H1 (cell line): ENCODE data around the gene ELP1. TPM values are rescaled to one million over a fixed set of nuclear protein-coding genes. Genes with fewer than 3 reads are reported as not detected.
A peak's percentile ranks its signal among the peaks of the same experiment; 100 is the strongest.

Source experiments
- ASH2L ChIP-seq: fragments of 200-600, 300-600 bp; sonication (generic); IDR thresholded peaks from one replicate; pipeline ENCODE4 v1.7.1; 2017; ENCODE audit warnings: low read length
- ATF2 ChIP-seq: IDR thresholded peaks from 2 replicates; pipeline ENCODE4 v1.6.1; 2012; ENCODE audit warnings: low read length, inconsistent platforms
- ATF3 ChIP-seq: IDR thresholded peaks from 2 replicates; pipeline ENCODE4 v1.6.1; 2011; ENCODE audit warnings: low read depth, mild to moderate bottlenecking, low read length; ENCODE audit not compliant: insufficient read depth
- BACH1 ChIP-seq: IDR thresholded peaks from 2 replicates; pipeline ENCODE4 v1.6.1; 2012; ENCODE audit warnings: low read length, improper control_type of control experiment
- CBX8 ChIP-seq: fragments of 300-800, 300-1000 bp; sonication (generic); IDR thresholded peaks from 2 replicates; pipeline ENCODE4 v1.7.1; 2016; ENCODE audit warnings: low read depth, low read length, borderline replicate concordance
- CHD1 ChIP-seq: IDR thresholded peaks from 2 replicates; pipeline ENCODE4 v1.6.1; 2012; ENCODE audit warnings: low read depth, low read length, improper control_type of control experiment
- E2F6 ChIP-seq: IDR thresholded peaks from 2 replicates; pipeline ENCODE4 v1.6.1; 2012; ENCODE audit warnings: inconsistent platforms
- EGR1 ChIP-seq: IDR thresholded peaks from 2 replicates; pipeline ENCODE4 v1.6.1; 2011; ENCODE audit warnings: low read depth, low read length, borderline replicate concordance
- GABPA ChIP-seq: IDR thresholded peaks from 2 replicates; pipeline ENCODE4 v1.6.1; 2011; ENCODE audit warnings: mild to moderate bottlenecking, low read length, moderate library complexity, borderline replicate concordance; ENCODE audit not compliant: insufficient read depth
- GTF2F1 ChIP-seq: IDR thresholded peaks from 2 replicates; pipeline ENCODE4 v1.6.1; 2012; ENCODE audit warnings: low read depth, low read length, improper control_type of control experiment, borderline replicate concordance
- HDAC6 ChIP-seq: IDR thresholded peaks from one replicate; pipeline ENCODE4 v1.7.1; 2012; ENCODE audit warnings: low read depth, mild to moderate bottlenecking, inconsistent platforms, low read length, moderate library complexity
- MAX ChIP-seq: IDR thresholded peaks from 2 replicates; pipeline ENCODE4 v1.6.1; 2012; ENCODE audit warnings: inconsistent platforms
- RAD21 ChIP-seq, 2 experiments: IDR thresholded peaks in 1 of 2; conservative IDR thresholded peaks in 1 of 2; 2 replicates each; pipeline ENCODE4 v1.6.1; 2011; ENCODE audit warnings: low read depth in 2 of 2, low read length in 2 of 2, improper control_type of control experiment in 1 of 2, inconsistent platforms in 1 of 2, mild to moderate bottlenecking in 1 of 2, moderate library complexity in 1 of 2
- RXRA ChIP-seq: IDR thresholded peaks from 2 replicates; pipeline ENCODE4 v1.6.1; 2011; ENCODE audit warnings: low read depth, mild to moderate bottlenecking, low read length, moderate library complexity; ENCODE audit not compliant: insufficient read depth
- SAP30 ChIP-seq: fragments of 300-600 bp; sonication (generic); IDR thresholded peaks from 2 replicates; pipeline ENCODE4 v1.7.1; 2012; ENCODE audit warnings: low read length, moderate library complexity, mild to moderate bottlenecking, inconsistent platforms; ENCODE audit not compliant: insufficient read depth, insufficient replicate concordance
- SP1 ChIP-seq: IDR thresholded peaks from 2 replicates; pipeline ENCODE4 v1.6.1; 2011; ENCODE audit warnings: low read depth, low read length
- SRF ChIP-seq: IDR thresholded peaks from 2 replicates; pipeline ENCODE4 v1.6.1; 2011; ENCODE audit warnings: mild to moderate bottlenecking, low read depth, low read length, moderate library complexity
- TBP ChIP-seq: IDR thresholded peaks from 2 replicates; pipeline ENCODE4 v1.6.1; 2011; ENCODE audit warnings: low read depth, low read length, improper control_type of control experiment
- TCF12 ChIP-seq: IDR thresholded peaks from 2 replicates; pipeline ENCODE4 v1.6.1; 2011; ENCODE audit warnings: low read depth, mild to moderate bottlenecking, low read length
- polyA plus RNA-seq, 7 experiments: library from polyadenylated mRNA; depleted of rRNA in 3 of 7; stranded (reverse) in 5 of 7; unstranded in 2 of 7; fragments of >200 nt in 5 of 7; fragments of 200-250 nt in 2 of 7; gene quantifications; 1 replicate in 5 of 7; 2 replicates in 1 of 7; 4 replicates in 1 of 7; pipeline versions ENCODE4 v1.2.1 to v1.2.3, GENCODE V29; 2011 to 2013; ENCODE audit warnings: missing spikeins in 2 of 7, mixed read lengths in 2 of 7
- total RNA-seq: library from RNA; stranded (reverse); fragmentation: NEBNext Ultra II Directional; extraction: Animal tissue kit (Norgen Biotek cat#: 25700); gene quantifications from 2 replicates; pipeline ENCODE4 v1.2.1, GENCODE V29; 2021

ELP1 gene
- total and polyA plus RNA-seq, 2 of the 8 experiments (the other 6 are each of a cell fraction or from before 2014, with no cell fraction given): 13.9 to 31.3 TPM

- no peak for TF ChIP-seq E2F6
- TF ChIP-seq RXRA: no peak
- TF ChIP-seq ASH2L: peak; percentile 72
- TF ChIP-seq SP1: no peak
- TF ChIP-seq ATF3: 0 out of 2 replicates have a peak, but pooled peaks have one; percentile 6
- peak; percentile 48; the same call in 1 of the 2 replicates for TF ChIP-seq GABPA
- no peak for TF ChIP-seq BACH1
- TF ChIP-seq HDAC6: no peak
- TF ChIP-seq SAP30: peak; percentile 96
- no peak for TF ChIP-seq TCF12
- no peak for TF ChIP-seq CHD1
- TF ChIP-seq RAD21 (IDR thresholded peaks at IDR 0.05 in 1 of 2, conservative IDR thresholded peaks at IDR 0.05 in 1 of 2; ENCODE audit: low read depth in 2 of 2, low read length in 2 of 2): no peak
- no peak; the same call in 1 of the 2 replicates for TF ChIP-seq MAX
- no peak for TF ChIP-seq ATF2
- TF ChIP-seq SRF: peak; percentile 33; the same call in 1 of the 2 replicates
- TF ChIP-seq GTF2F1: no peak
- no peak for TF ChIP-seq CBX8
- no peak for TF ChIP-seq TBP
- peak; percentile 74; the same call in 1 of the 2 replicates for TF ChIP-seq EGR1
Observed at GRCh38 chr9:108934323-108934893, 484 bp upstream of the ELP1 start, which contains the start of gene ABITRAM (continued).
